ENCODE data around the gene SRPX.
A peak's percentile ranks its signal among the peaks of the same experiment; 100 is the strongest.

SRPX gene

DNA sequence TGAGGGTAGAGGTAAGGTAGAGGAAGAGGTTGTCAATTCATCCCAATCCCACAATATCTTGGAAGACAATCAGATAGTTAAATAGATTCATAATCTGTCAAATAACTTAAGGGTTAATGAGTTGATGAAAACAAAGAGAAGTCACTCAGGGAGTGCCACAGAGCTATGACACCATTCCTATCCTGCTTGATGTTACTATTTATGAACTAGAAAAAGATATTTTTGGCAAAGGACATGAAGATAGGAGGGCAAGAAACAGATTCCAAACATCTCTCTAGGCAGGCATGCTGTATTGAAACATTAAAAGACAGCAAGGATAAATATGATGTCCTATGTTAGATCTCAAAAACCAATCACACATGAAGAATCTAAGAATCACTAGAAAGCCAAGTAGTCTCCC lies 3.5 kb upstream of the SRPX start:
- Mint-ChIP-seq H3K27me3 (ENCODE audit: low read depth) (peaks cover 30% of the 10 kb centered on the region), H3K27ac (no peak overlapping the region), H3K36me3 (ENCODE audit: low read depth) (no peaks in the 10 kb centered on the region), H3K4me1 (ENCODE audit: low read depth) (no peaks in the 10 kb centered on the region), H3K4me3 (no peak overlapping the region), H3K9me3 (no peaks in the 10 kb centered on the region)
- no peak for DNase-seq (ENCODE audit: low spot score)

DNA sequence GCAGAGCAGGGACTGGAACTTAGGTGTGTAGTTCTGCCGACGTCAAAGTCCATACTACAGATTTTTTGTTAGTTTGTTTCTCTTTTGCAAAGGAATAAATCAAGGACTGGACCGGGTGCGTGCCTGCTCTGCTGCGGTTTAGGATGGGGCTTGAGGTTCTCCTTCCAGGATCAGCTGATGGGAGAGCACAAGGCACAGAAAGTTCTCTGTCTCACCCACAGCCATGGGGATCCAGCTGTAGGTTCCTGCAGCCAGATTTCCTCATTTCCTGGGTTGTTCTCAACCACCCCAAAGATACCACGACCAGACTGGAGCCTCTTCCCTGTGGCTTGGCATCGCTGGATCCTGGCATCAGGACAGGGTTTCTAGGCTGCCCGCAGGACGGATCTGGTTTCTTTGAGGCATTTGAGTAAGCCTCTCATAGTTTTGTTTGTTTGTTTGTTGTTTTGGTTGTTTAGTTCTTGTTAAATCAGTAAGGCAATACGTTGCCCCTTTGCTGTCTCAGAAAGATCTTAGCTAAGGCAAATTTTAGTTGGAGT lies 789 bp upstream of the SRPX start:
- Mint-ChIP-seq H3K9me3 (no peaks in the 10 kb centered on the region), H3K36me3 (ENCODE audit: low read depth) (no peaks in the 10 kb centered on the region), H3K27me3 (ENCODE audit: low read depth) (peaks cover 45% of the 10 kb centered on the region), H3K4me1 (ENCODE audit: low read depth) (no peaks in the 10 kb centered on the region), H3K27ac (no peak overlapping the region), H3K4me3 (peak overlapping the region; percentile 57)
- no peak for DNase-seq (ENCODE audit: low spot score)

DNA sequence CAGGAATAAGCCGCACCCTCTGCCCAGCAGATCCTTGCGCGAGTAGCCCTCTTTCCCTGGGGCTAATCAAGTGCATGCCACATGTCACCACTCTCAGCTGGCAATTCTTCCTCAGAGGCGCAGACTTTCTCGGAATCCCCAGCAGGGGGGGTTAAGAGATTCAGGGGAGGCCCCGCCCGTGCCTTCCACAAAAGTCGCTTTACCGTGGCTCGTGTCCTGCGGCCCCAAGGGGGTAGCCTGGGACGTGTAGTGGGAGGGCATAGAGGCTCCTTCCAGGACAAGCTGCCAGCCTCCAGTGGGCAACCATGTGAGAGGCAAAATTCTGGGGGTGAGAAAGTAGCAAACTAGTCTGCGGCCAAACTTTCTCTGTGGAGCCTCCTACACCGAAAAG lies 652 bp downstream of the SRPX start:
- Mint-ChIP-seq H3K36me3 (ENCODE audit: low read depth) (no peaks in the 10 kb centered on the region), H3K27ac (no peak overlapping the region), H3K9me3 (no peaks in the 10 kb centered on the region), H3K4me1 (ENCODE audit: low read depth) (no peaks in the 10 kb centered on the region), H3K4me3 (peak overlapping the region; percentile 52), H3K27me3 (ENCODE audit: low read depth) (peaks cover 45% of the 10 kb centered on the region)
- DNase-seq (ENCODE audit: low spot score), result no peak

DNA sequence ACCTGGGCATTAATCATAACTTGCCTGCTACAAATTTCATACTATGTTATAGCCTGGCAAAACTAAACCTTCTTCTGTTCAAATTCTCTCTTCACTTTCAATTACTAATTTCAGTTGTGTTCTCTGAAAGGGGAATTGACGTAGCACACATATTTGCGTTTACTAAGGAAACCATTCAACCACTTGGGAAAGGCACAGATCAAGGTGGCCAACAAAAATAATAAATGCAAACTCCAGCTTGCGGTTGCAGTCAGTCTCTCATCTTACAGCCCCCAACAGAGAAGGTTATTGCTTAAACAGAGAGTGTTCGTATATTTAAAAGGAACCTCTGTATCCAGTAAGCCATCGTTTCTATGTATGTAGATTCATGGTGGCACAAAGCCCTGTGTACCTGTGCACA lies 4.0 kb downstream of the SRPX start:
- Mint-ChIP-seq H3K27ac (no peak overlapping the region), H3K27me3 (ENCODE audit: low read depth) (peaks cover 30% of the 10 kb centered on the region), H3K9me3 (no peaks in the 10 kb centered on the region), H3K36me3 (ENCODE audit: low read depth) (no peaks in the 10 kb centered on the region), H3K4me3 (no peak overlapping the region), H3K4me1 (ENCODE audit: low read depth) (no peaks in the 10 kb centered on the region)
- DNase-seq (ENCODE audit: low spot score), result no peak

DNA sequence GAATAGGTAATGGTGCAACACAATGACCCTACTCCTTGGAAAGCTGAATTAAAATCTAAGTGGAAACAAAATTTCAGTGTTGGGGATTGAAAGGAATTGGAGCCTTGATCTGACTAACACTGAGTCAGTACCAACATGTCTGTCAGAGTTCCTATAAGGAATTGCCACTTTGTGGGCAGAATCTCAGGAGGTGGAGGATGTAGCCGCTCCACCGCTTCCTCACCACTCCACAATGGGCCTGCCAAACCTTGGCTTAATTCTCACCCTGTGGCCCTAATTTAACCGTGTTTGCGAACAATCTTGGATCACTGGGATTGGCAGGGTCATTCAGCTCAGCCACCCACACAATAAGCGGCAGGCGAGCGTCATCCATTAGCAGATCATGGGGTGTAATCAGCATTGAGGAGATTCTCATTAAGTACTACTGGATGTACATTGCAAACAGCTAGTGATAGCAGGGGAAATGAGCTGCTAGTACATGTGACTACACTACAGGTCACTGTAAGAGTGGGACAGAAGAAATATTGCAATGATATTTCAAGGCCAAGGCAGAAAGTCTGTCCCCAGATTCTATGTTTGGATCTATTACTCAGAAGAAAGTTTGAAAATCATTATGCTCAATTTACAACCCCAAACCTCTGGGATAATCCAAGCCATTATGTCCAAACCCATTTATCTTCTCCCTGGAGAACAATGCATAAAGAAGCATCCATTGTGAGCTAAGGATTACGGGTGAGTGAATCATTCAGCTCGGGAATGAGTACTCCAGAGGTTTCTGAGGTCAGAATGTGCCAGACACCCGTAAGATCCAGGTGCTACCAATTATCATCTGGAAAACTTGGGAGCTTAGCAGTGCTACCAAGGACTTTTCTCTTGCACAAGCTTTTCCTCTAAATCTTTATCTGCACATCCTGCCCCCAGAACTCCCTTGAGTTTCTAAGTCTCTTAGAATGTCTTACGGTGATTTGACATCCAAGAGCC lies 5.8 kb downstream of the SRPX start:
- Mint-ChIP-seq H3K9me3 (no peaks in the 10 kb centered on the region), H3K27me3 (ENCODE audit: low read depth) (peaks cover 21% of the 10 kb centered on the region), H3K36me3 (ENCODE audit: low read depth) (no peaks in the 10 kb centered on the region), H3K27ac (no peak overlapping the region), H3K4me1 (ENCODE audit: low read depth) (no peaks in the 10 kb centered on the region), H3K4me3 (no peak overlapping the region)
- no peak for DNase-seq (ENCODE audit: low spot score)

DNA sequence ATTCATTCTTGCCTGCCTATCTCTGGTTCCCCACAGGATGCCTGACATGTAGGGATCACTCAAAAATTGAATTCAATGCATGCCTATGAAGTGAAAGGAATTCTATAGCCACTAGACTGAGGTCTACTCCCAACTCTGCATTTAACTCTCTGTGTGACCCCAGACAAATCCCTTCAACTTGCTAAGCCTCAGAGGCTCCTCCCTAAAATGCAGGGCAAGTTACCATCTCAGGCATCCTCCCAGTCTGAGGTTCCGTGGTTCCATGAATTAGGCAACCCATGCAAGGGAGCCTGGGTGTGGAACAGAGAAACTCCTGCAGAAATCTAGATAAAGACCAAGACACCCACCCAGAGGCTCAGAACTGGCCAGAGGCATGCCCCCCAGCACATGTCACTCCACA lies 6.6 kb downstream of the SRPX start:
- Mint-ChIP-seq H3K27me3 (ENCODE audit: low read depth) (peaks cover 14% of the 10 kb centered on the region), H3K36me3 (ENCODE audit: low read depth) (no peaks in the 10 kb centered on the region), H3K27ac (no peak overlapping the region), H3K9me3 (no peaks in the 10 kb centered on the region), H3K4me3 (no peak overlapping the region), H3K4me1 (ENCODE audit: low read depth) (no peaks in the 10 kb centered on the region)
- no peak for DNase-seq (ENCODE audit: low spot score)

DNA sequence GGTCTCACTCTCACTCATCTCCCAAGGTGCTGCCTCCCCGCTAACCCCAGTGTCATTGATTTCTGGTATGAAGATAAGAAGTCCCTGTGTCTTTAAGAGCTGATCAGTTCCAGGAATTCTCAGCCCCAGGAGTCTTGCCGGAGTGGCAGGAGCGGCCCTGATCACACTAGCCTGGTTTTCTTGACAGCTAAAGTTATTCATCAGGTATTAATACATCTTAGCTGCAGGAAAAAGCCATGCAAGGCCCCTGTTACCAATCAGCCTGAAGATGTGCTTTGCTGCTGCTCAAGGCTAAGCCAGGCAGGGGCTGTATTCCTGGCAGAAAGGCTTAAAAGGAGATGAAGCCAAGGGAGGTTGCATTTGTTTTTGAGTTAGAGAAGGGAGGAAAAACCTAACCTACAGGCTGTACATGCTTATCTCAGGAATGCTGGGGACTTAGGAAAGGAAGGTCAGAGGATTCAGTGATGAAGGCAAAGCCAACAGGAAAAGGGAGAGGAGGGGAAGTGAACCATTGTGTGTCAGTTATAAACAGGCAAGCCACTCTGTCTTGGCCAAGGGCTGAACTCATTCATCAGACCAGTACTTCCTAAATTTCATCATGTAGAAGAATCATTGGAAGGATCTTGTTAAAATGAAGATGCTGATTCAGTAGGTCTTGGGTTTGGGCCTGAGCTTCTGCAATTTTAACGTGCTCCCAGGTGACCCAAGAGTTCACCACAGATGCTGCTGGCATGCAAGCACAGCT lies 8.6 kb downstream of the SRPX start:
- Mint-ChIP-seq H3K4me1 (ENCODE audit: low read depth) (no peaks in the 10 kb centered on the region), H3K9me3 (no peaks in the 10 kb centered on the region), H3K27me3 (ENCODE audit: low read depth) (no peaks in the 10 kb centered on the region), H3K4me3 (no peak overlapping the region), H3K27ac (no peak overlapping the region), H3K36me3 (ENCODE audit: low read depth) (no peaks in the 10 kb centered on the region)
- DNase-seq (ENCODE audit: low spot score), result no peak

DNA sequence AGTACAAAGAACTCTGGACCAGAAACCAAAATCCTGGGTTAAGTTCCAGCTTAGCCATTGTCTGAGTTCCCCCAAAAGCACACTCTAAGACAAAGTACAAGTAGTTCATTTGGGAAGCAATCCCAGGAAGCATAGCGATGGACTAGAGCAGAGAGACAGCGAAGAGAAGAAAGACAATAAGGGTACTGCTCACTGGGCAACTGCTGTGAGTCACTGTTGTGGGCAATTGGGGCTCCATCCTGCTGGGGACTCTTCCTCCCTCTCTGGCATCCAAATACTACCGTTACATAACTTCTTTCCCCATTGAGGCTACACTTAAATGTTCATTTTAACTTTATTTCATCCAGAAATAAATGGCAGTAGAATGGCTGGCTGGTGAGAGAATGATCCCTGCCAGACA lies 14.1 kb downstream of the SRPX start:
- H3K4me3 Mint-ChIP-seq, result no peak overlapping the region
- H3K4me1 Mint-ChIP-seq (ENCODE audit: low read depth), result no peaks in the 10 kb centered on the region
- DNase-seq (ENCODE audit: low spot score), result no peak
- no peaks in the 10 kb centered on the region for H3K27me3 Mint-ChIP-seq (ENCODE audit: low read depth)
- no peak overlapping the region for H3K27ac Mint-ChIP-seq
- H3K9me3 Mint-ChIP-seq, result no peaks in the 10 kb centered on the region
- H3K36me3 Mint-ChIP-seq (ENCODE audit: low read depth), result no peaks in the 10 kb centered on the region

DNA sequence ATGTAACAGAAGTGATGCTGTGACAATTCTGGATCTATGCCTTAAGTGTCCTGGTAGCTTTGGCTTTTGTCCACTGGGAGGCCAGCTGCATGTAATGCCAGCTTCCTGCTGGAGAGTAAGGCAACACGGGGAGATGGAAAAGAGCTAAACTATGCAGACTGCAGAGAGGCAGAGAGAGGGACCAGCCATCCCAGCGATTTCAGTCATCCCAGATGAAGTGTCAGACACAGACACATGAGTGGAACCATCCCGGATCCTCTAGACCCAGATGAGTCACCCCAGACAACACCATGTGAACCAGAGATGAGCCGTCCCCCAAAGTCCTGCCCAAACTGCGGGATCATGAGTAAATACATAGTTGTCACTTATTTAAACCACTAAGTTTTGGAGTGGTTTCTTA lies 14.6 kb downstream of the SRPX start:
- no peaks in the 10 kb centered on the region for H3K27me3 Mint-ChIP-seq (ENCODE audit: low read depth)
- no peak for DNase-seq (ENCODE audit: low spot score)
- no peak overlapping the region for H3K4me3 Mint-ChIP-seq

DNA sequence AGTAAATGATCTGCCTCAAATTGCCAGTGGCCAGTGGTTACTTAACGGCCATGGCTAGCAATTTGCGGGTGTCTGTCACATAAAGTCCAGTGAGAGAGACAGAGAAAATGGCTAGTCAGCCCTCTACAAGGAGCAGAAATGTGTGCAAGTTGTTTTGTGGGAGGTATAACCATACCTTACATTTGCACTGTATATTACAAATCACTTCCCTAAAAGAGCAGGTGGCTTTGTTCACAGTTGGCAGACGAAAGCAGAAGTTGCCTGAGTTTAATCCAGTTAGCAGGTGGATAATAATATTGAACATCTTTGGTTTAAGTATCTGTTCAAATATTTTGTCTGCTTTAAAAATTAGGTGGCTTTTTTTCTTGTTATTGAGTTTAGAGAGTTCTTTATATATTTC lies 15.6 kb downstream of the SRPX start:
- no peaks in the 10 kb centered on the region for H3K9me3 Mint-ChIP-seq
- no peak for DNase-seq (ENCODE audit: low spot score)
- no peak overlapping the region for H3K4me3 Mint-ChIP-seq
- no peak overlapping the region for H3K27ac Mint-ChIP-seq
- H3K4me1 Mint-ChIP-seq (ENCODE audit: low read depth), result no peaks in the 10 kb centered on the region
- H3K36me3 Mint-ChIP-seq (ENCODE audit: low read depth), result no peaks in the 10 kb centered on the region
- H3K27me3 Mint-ChIP-seq (ENCODE audit: low read depth), result no peaks in the 10 kb centered on the region

More for the DNA sequence above, 14.6 kb downstream of the SRPX start:
- H3K9me3 Mint-ChIP-seq, result no peaks in the 10 kb centered on the region
- no peaks in the 10 kb centered on the region for H3K36me3 Mint-ChIP-seq (ENCODE audit: low read depth)
- no peaks in the 10 kb centered on the region for H3K4me1 Mint-ChIP-seq (ENCODE audit: low read depth)
- H3K27ac Mint-ChIP-seq, result no peak overlapping the region

DNA sequence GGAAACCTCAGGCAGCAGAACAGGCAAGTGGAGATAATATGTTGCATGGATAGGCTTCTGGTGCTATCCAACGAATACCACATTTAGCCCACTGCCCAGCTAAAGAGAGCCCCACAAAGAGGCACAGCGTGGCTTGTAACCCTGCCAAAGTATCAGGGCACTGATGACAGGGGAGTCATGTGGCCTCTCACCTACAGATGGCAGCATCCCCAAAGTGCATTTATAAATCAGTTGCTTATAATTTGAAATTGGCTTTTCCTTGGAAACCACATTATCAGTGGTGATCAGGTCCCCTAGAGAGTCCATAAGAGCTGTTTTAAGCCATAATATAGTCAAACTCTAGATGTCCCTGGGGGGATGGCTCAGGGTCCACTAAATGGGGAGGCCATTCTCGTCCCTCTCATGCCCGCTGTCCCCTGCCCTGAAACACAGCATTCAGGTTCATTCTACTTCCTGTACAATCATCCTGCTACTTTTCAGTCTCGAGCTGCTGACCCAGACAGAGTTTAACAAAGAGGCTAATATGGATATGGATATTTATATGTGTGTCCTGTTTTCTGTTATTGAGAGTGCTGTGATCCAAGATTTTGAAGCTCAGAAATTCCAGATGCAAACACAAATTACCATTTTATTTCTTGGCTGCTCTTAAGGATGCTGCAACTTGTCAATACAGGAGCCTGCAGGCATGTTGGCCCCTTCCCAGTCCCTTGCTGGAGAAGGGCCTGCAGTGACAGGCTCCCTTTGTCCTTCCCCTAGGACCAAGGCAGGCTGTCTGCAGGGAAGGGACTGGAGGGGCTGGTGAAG lies 28.5 kb downstream of the SRPX start:
- Mint-ChIP-seq H3K27me3 (ENCODE audit: low read depth) (no peaks in the 10 kb centered on the region), H3K4me3 (no peak overlapping the region), H3K4me1 (ENCODE audit: low read depth) (no peaks in the 10 kb centered on the region), H3K9me3 (no peaks in the 10 kb centered on the region), H3K27ac (no peak overlapping the region), H3K36me3 (ENCODE audit: low read depth) (no peaks in the 10 kb centered on the region)
- DNase-seq (ENCODE audit: low spot score), result no peak

DNA sequence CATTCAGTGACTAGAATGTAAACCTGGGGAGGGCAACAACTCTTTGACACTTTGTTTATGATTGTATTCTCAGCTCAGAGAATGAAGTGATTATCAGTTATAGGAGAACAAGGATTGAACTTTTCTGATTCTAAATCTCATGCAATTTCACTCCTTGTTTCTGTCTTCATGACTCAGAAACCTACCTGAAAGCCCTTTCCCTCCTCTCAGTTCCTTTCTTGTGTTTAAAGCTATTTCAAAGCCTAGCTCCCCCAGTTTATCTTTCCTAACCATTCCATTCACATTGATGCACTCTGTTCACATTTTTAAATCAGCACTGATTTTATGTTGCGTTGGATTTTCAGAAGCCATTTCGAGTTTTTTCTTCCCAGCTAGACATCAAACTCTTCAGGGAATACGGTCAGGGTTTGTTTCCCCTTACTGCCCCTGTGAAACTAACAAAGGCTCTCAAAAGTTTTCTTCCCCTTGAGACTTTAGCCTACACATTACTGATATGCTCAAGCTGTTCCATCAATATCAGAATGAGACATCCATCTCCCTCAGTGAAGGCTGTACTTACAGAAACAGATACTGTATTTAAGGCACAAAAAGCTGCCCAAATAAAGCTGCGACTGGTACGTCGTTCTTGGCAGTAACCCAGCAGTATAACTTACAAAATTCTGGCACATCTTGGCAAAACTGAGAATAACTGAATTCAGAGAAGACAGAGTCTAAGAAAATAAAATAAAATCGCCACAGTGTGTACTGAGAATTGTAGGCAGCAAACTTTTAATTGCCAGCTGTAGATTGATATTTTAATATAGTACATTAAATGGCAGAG lies 31.0 kb downstream of the SRPX start:
- Mint-ChIP-seq H3K36me3 (ENCODE audit: low read depth) (no peaks in the 10 kb centered on the region), H3K4me1 (ENCODE audit: low read depth) (no peaks in the 10 kb centered on the region), H3K27ac (no peak overlapping the region), H3K9me3 (no peaks in the 10 kb centered on the region), H3K4me3 (no peak overlapping the region), H3K27me3 (ENCODE audit: low read depth) (peaks cover 3% of the 10 kb centered on the region)
- DNase-seq (ENCODE audit: low spot score), result no peak

DNA sequence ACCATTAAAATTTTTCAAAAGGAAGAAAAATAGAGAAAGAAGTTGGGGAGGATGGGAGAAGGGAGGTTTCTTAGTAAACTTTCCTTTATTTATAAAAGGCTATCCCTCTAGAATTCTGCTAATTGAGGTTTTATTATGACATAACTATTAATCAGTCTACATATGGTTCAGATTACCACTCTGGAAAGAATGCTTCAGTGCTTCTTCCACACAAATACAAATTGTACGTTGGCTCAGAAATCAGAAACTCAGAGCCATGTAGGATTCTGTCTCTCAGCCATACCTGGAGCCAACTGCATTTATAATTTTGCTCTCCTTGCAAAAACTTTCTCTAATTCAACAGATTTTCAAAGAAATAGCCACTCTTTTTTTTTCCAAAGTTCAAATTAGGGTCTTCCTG lies 37.1 kb downstream of the SRPX start:
- Mint-ChIP-seq H3K36me3 (ENCODE audit: low read depth) (no peaks in the 10 kb centered on the region), H3K27me3 (ENCODE audit: low read depth) (peaks cover 3% of the 10 kb centered on the region), H3K4me3 (no peak overlapping the region), H3K4me1 (ENCODE audit: low read depth) (no peaks in the 10 kb centered on the region), H3K27ac (no peak overlapping the region), H3K9me3 (no peaks in the 10 kb centered on the region)
- DNase-seq (ENCODE audit: low spot score), result no peak
